ENCODE measurements around the gene RBMX2. TPM values are rescaled to one million over a fixed set of nuclear protein-coding genes. Genes with fewer than 3 reads are reported as not detected.
"Not testable (repeated sequence)": the region's sequence is repeated elsewhere in the genome, so short reads cannot be mapped to it uniquely, and the experiment has no call there.

RBMX2 gene
- total RNA-seq, 2 donors from 2014 or later = 18.8 to 21.4 TPM

GRCh38 chrX:130418066-130418465, 16.3 kb downstream of the RBMX2 start:
- H3K27ac Mint-ChIP-seq = no peak overlapping the region
- no peak for ATAC-seq
- no peak for DNase-seq
- H3K4me3 Mint-ChIP-seq = no peak overlapping the region
- no peaks in the 10 kb centered on the region for H3K36me3 Mint-ChIP-seq (ENCODE audit: low read depth)
- no peaks in the 10 kb centered on the region for H3K9me3 ChIP-seq (ENCODE audit: control insufficient read depth, low read length, poor library complexity, severe bottlenecking)
- no peaks in the 10 kb centered on the region for H3K4me1 Mint-ChIP-seq
- no peaks in the 10 kb centered on the region for H3K27me3 Mint-ChIP-seq

GRCh38 chrX:130418740-130419139, 17.0 kb downstream of the RBMX2 start:
- DNase-seq (no peak), ATAC-seq (no peak)
- no peaks in the 10 kb centered on the region for H3K27me3 Mint-ChIP-seq
- H3K4me3 Mint-ChIP-seq = no peak overlapping the region
- no peak overlapping the region for H3K27ac Mint-ChIP-seq
- H3K9me3 ChIP-seq (ENCODE audit: control insufficient read depth, low read length, poor library complexity, severe bottlenecking) = no peaks in the 10 kb centered on the region
- H3K4me1 Mint-ChIP-seq = no peaks in the 10 kb centered on the region
- H3K36me3 Mint-ChIP-seq (ENCODE audit: low read depth) = no peaks in the 10 kb centered on the region

- Mint-ChIP-seq H3K4me3 (no peak overlapping the region), H3K4me1 (no peaks in the 10 kb centered on the region), H3K27ac (no peak overlapping the region), H3K36me3 (ENCODE audit: low read depth) (no peaks in the 10 kb centered on the region), H3K27me3 (no peaks in the 10 kb centered on the region)
- DNase-seq (no peak), ATAC-seq (no peak)
- no peaks in the 10 kb centered on the region for H3K9me3 ChIP-seq (ENCODE audit: control insufficient read depth, low read length, poor library complexity, severe bottlenecking)
These were observed 17.5 kb downstream of the RBMX2 start for GRCh38 chrX:130419263-130419662.

- H3K9me3 ChIP-seq (ENCODE audit: control insufficient read depth, low read length, poor library complexity, severe bottlenecking) = no peaks in the 10 kb centered on the region
- DNase-seq (no peak), ATAC-seq (no peak)
- H3K4me3 Mint-ChIP-seq = no peak overlapping the region
- H3K27ac Mint-ChIP-seq = no peak overlapping the region
- H3K36me3 Mint-ChIP-seq (ENCODE audit: low read depth) = no peaks in the 10 kb centered on the region
- peaks cover 5% of the 10 kb centered on the region for H3K27me3 Mint-ChIP-seq
- no peaks in the 10 kb centered on the region for H3K4me1 Mint-ChIP-seq
These were observed 24.7 kb downstream of the RBMX2 start for GRCh38 chrX:130426531-130426930.

GRCh38 chrX:130429236-130429635, 27.4 kb downstream of the RBMX2 start:
- not testable (repeated sequence) for H3K4me3 Mint-ChIP-seq; H3K36me3 Mint-ChIP-seq (ENCODE audit: low read depth); DNase-seq; H3K27ac Mint-ChIP-seq; H3K27me3 Mint-ChIP-seq; H3K4me1 Mint-ChIP-seq; H3K9me3 ChIP-seq (ENCODE audit: control insufficient read depth, low read length, poor library complexity, severe bottlenecking); ATAC-seq

GRCh38 chrX:130435937-130436336, 34.1 kb downstream of the RBMX2 start:
- H3K36me3 Mint-ChIP-seq (ENCODE audit: low read depth) = no peaks in the 10 kb centered on the region
- H3K27ac Mint-ChIP-seq = no peak overlapping the region
- no peak overlapping the region for H3K4me3 Mint-ChIP-seq
- no peaks in the 10 kb centered on the region for H3K27me3 Mint-ChIP-seq
- no peaks in the 10 kb centered on the region for H3K4me1 Mint-ChIP-seq
- no peak for ATAC-seq
- no peaks in the 10 kb centered on the region for H3K9me3 ChIP-seq (ENCODE audit: control insufficient read depth, low read length, poor library complexity, severe bottlenecking)
- DNase-seq = no peak

- H3K36me3 Mint-ChIP-seq (ENCODE audit: low read depth); DNase-seq; H3K27me3 Mint-ChIP-seq; ATAC-seq; H3K9me3 ChIP-seq (ENCODE audit: control insufficient read depth, low read length, poor library complexity, severe bottlenecking); H3K4me1 Mint-ChIP-seq; H3K4me3 Mint-ChIP-seq; H3K27ac Mint-ChIP-seq: not testable (repeated sequence)
These were observed 36.2 kb downstream of the RBMX2 start for GRCh38 chrX:130437996-130438395.

GRCh38 chrX:130443875-130444274, 42.1 kb downstream of the RBMX2 start:
- ATAC-seq = no peak
- no peak overlapping the region for H3K4me3 Mint-ChIP-seq
- H3K4me1 Mint-ChIP-seq = no peaks in the 10 kb centered on the region
- no peaks in the 10 kb centered on the region for H3K27me3 Mint-ChIP-seq
- no peaks in the 10 kb centered on the region for H3K9me3 ChIP-seq (ENCODE audit: control insufficient read depth, low read length, poor library complexity, severe bottlenecking)
- no peaks in the 10 kb centered on the region for H3K36me3 Mint-ChIP-seq (ENCODE audit: low read depth)
- H3K27ac Mint-ChIP-seq = no peak overlapping the region
- no peak for DNase-seq

- H3K4me1 Mint-ChIP-seq = no peaks in the 10 kb centered on the region
- H3K4me3 Mint-ChIP-seq = no peak overlapping the region
- H3K27me3 Mint-ChIP-seq = no peaks in the 10 kb centered on the region
- ATAC-seq (no peak), DNase-seq (no peak)
- no peak overlapping the region for H3K27ac Mint-ChIP-seq
- no peaks in the 10 kb centered on the region for H3K36me3 Mint-ChIP-seq (ENCODE audit: low read depth)
- no peaks in the 10 kb centered on the region for H3K9me3 ChIP-seq (ENCODE audit: control insufficient read depth, low read length, poor library complexity, severe bottlenecking)
These were observed 43.0 kb downstream of the RBMX2 start for GRCh38 chrX:130444641-130445336.

- DNase-seq (no peak), ATAC-seq (no peak)
- no peaks in the 10 kb centered on the region for H3K4me1 Mint-ChIP-seq
- no peak overlapping the region for H3K27ac Mint-ChIP-seq
- H3K36me3 Mint-ChIP-seq (ENCODE audit: low read depth) = no peaks in the 10 kb centered on the region
- H3K9me3 ChIP-seq (ENCODE audit: control insufficient read depth, low read length, poor library complexity, severe bottlenecking) = no peaks in the 10 kb centered on the region
- no peaks in the 10 kb centered on the region for H3K27me3 Mint-ChIP-seq
- H3K4me3 Mint-ChIP-seq = no peak overlapping the region
These were observed 45.2 kb downstream of the RBMX2 start for GRCh38 chrX:130446974-130447373.

Other genes starting within 250 kb of the RBMX2 start
- 10 to 100 TPM; 14.7 to 14.8 TPM for gene AIFM1, start 236.1 kb upstream of the RBMX2 start, total RNA-seq
- gene RAB33A, start 230.0 kb upstream of the RBMX2 start, total RNA-seq = 1 to 10 TPM; 2.2 to 5.0 TPM
- gene ZNF280C, start 133.1 kb upstream of the RBMX2 start, total RNA-seq = 1 to 10 TPM; 5.2 to 5.4 TPM
- 10 to 100 TPM; 14.8 to 17.2 TPM for gene SLC25A14, start 62.1 kb upstream of the RBMX2 start, total RNA-seq
- not detected for gene GPR119, start 16.3 kb upstream of the RBMX2 start, total RNA-seq